AG04450 (cell line): Measurements from ENCODE around the gene DCAF8. TPM values are rescaled to one million over a fixed set of nuclear protein-coding genes. Genes with fewer than 3 reads are reported as not detected.
A peak's percentile ranks its signal among the peaks of the same experiment; 100 is the strongest.

Source experiments
- CTCF ChIA-PET: fragments of 300-600, 350-600 bp; formaldehyde crosslinking; extraction: SDS; loops from one replicate; lab custom pipeline; 2022; ENCODE audit warnings: antibody characterized with exemption, inconsistent platforms; lab: Charles Lee
- POLR2A ChIA-PET: fragments of 350-600 bp; formaldehyde crosslinking; extraction: SDS; loops from one replicate; lab custom pipeline; 2021; ENCODE audit warnings: antibody characterized with exemption, inconsistent platforms; lab: Yijun Ruan, JAX
- DNase-seq: peaks from one replicate; pipeline ENCODE4 v3.0.0-alpha.2; 2011; ENCODE audit warnings: low read depth, low spot score
- H3K27ac ChIP-seq: one replicate; pipeline ENCODE4 v1.5.1; 2012; ENCODE audit warnings: low read depth, low read length, control low read depth
- H3K27me3 ChIP-seq: one replicate; pipeline ENCODE4 v1.6.0; 2012; ENCODE audit warnings: low read length; ENCODE audit not compliant: control insufficient read depth, insufficient read depth
- H3K4me3 ChIP-seq: 2 replicates; pipeline ENCODE4 v1.5.1; 2011; ENCODE audit warnings: mild to moderate bottlenecking, low read depth, low read length, control low read depth
- H3K9me3 ChIP-seq: 2 replicates; pipeline ENCODE4 v1.5.1; 2012; ENCODE audit warnings: low read length; ENCODE audit not compliant: control insufficient read depth, insufficient read depth
- CTCF ChIP-seq: IDR thresholded peaks from 2 replicates; pipeline ENCODE4 v1.5.1; 2011; ENCODE audit warnings: low read depth, low read length, control low read depth, inconsistent platforms
- polyA plus RNA-seq: library from polyadenylated mRNA; depleted of rRNA; stranded (reverse); fragments of >200 nt; gene quantifications from 2 replicates; pipeline ENCODE4 v1.2.3, GENCODE V29; 2011

The DCAF8 gene
- polyA plus RNA-seq, 1 experiment = 108 TPM

GRCh38 chr1:160251687-160252526, 10.4 kb downstream of the DCAF8 start:
- ChIA-PET CTCF (interaction anchor here (0.6 to 8.0 kb wide), 55 partner anchors 9 to 244 kb away, joined by 3 to 147 read pairs (median 5); partner anchors contain the start of genes ATP1A2, CASQ1, COPA and DCAF8), POLR2A (interaction anchor here (0.5 to 3.4 kb wide), 10 partner anchors 9 to 166 kb away, joined by 3 to 12 read pairs (median 4); partner anchors contain the start of genes CASQ1, DCAF8, IGSF8 and PEX19)
- H3K4me3 ChIP-seq = no peak overlapping the region
- peak; percentile 49 for DNase-seq
- no peaks in the 10 kb centered on the region for H3K9me3 ChIP-seq
- no peak overlapping the region for H3K27ac ChIP-seq
- H3K27me3 ChIP-seq = no peaks in the 10 kb centered on the region
- peak; percentile 76 for TF ChIP-seq CTCF

- CTCF ChIA-PET = interaction anchor here (1.0 to 8.0 kb wide), 19 partner anchors 9 to 165 kb away, joined by 3 to 147 read pairs (median 19); partner anchors contain the start of genes CASQ1, DCAF8 and IGSF8
- H3K27me3 ChIP-seq = no peaks in the 10 kb centered on the region
- no peaks in the 10 kb centered on the region for H3K9me3 ChIP-seq
- no peak overlapping the region for H3K27ac ChIP-seq
- TF ChIP-seq CTCF = no peak
- POLR2A ChIA-PET = no interaction called here
- no peak for DNase-seq
- no peak overlapping the region for H3K4me3 ChIP-seq
These were observed 11.3 kb downstream of the DCAF8 start for GRCh38 chr1:160251011-160251410.

- ChIA-PET CTCF (interaction anchor here (0.9 to 7.5 kb wide), 5 partner anchors 18 to 56 kb away, joined by 3 to 147 read pairs (median 6); partner anchors contain the start of gene CASQ1), POLR2A (no interaction called here)
- TF ChIP-seq CTCF = no peak
These were observed 15.3 kb downstream of the DCAF8 start for GRCh38 chr1:160247053-160247452.

GRCh38 chr1:160245434-160245833, 16.9 kb downstream of the DCAF8 start:
- ChIA-PET POLR2A (interaction anchor here (0.9 kb wide), 1 partner anchor 14 kb away, joined by 3 read pairs; no protein-coding TSS in a partner anchor), CTCF (interaction anchor here (0.8 to 5.7 kb wide), 6 partner anchors 26 to 160 kb away, joined by 3 to 32 read pairs (median 11); no protein-coding TSS in a partner anchor)
- no peaks in the 10 kb centered on the region for H3K27me3 ChIP-seq
- no peak overlapping the region for H3K27ac ChIP-seq
- DNase-seq = no peak
- no peak overlapping the region for H3K4me3 ChIP-seq
- no peak for TF ChIP-seq CTCF
- no peaks in the 10 kb centered on the region for H3K9me3 ChIP-seq

More at GRCh38 chr1:160247053-160247452, 15.3 kb downstream of the DCAF8 start:
- no peak for DNase-seq
- H3K4me3 ChIP-seq = no peak overlapping the region
- no peak overlapping the region for H3K27ac ChIP-seq
- H3K27me3 ChIP-seq = no peaks in the 10 kb centered on the region
- H3K9me3 ChIP-seq = no peaks in the 10 kb centered on the region
